ENCODE results near the gene MLLT6.

MLLT6 gene

GRCh38 chr17:38706505-38707216 lies 1.6 kb downstream of the MLLT6 start:
- peak in 1 of 2 donors; percentile 42 for DNase-seq (ENCODE audit: low read depth in 2 of 2)

- DNase-seq (ENCODE audit: low read depth in 2 of 2): no peak
Measured at GRCh38 chr17:38707678-38708351, 2.7 kb downstream of the MLLT6 start.

GRCh38 chr17:38709104-38709820 lies 4.2 kb downstream of the MLLT6 start:
- DNase-seq (ENCODE audit: low read depth in 2 of 2): no peak

GRCh38 chr17:38709864-38710603 lies 5.0 kb downstream of the MLLT6 start:
- DNase-seq (ENCODE audit: low read depth in 2 of 2): no peak

GRCh38 chr17:38710604-38710962 lies 5.5 kb downstream of the MLLT6 start:
- DNase-seq (ENCODE audit: low read depth in 2 of 2): no peak

- no peak for DNase-seq (ENCODE audit: low read depth in 2 of 2)
Measured at GRCh38 chr17:38710985-38711384, 5.9 kb downstream of the MLLT6 start.

GRCh38 chr17:38711792-38712571 lies 6.9 kb downstream of the MLLT6 start:
- no peak for DNase-seq (ENCODE audit: low read depth in 2 of 2)

GRCh38 chr17:38712593-38712992 lies 7.5 kb downstream of the MLLT6 start:
- no peak for DNase-seq (ENCODE audit: low read depth in 2 of 2)

- DNase-seq (ENCODE audit: low read depth in 2 of 2): no peak
Measured at GRCh38 chr17:38713456-38714075, 8.5 kb downstream of the MLLT6 start.

- DNase-seq (ENCODE audit: low read depth in 2 of 2): no peak
Measured at GRCh38 chr17:38715216-38715943, 10.3 kb downstream of the MLLT6 start.

- no peak for DNase-seq (ENCODE audit: low read depth in 2 of 2)
Measured at GRCh38 chr17:38716368-38717005, 11.4 kb downstream of the MLLT6 start.

GRCh38 chr17:38717139-38717745 lies 12.2 kb downstream of the MLLT6 start:
- no peak for DNase-seq (ENCODE audit: low read depth in 2 of 2)

- DNase-seq (ENCODE audit: low read depth in 2 of 2): no peak
Measured at GRCh38 chr17:38719289-38719942, 14.3 kb downstream of the MLLT6 start.

GRCh38 chr17:38719943-38720641 lies 15.0 kb downstream of the MLLT6 start:
- no peak for DNase-seq (ENCODE audit: low read depth in 2 of 2)

- no peak for DNase-seq (ENCODE audit: low read depth in 2 of 2)
Measured at GRCh38 chr17:38720941-38721340, 15.9 kb downstream of the MLLT6 start.

GRCh38 chr17:38721802-38722201 lies 16.7 kb downstream of the MLLT6 start:
- no peak for DNase-seq (ENCODE audit: low read depth in 2 of 2)

GRCh38 chr17:38724337-38724988 lies 19.4 kb downstream of the MLLT6 start:
- DNase-seq (ENCODE audit: low read depth in 2 of 2): no peak

GRCh38 chr17:38725066-38725465 lies 20.0 kb downstream of the MLLT6 start:
- DNase-seq (ENCODE audit: low read depth in 2 of 2): no peak

Data from stimulated activated CD8-positive, alpha-beta memory T cell treated with anti-CD3 and anti-CD28 coated beads, Interleukin-15, amount 100 ng/mL, for 4 hours (primary cell).